K562 (cell line): ENCODE results near the gene JADE2. TPM values are rescaled to one million over a fixed set of nuclear protein-coding genes. Genes with fewer than 3 reads are reported as not detected.

Experiments
- ATAC-seq: fragments of 200-7000 bp; cut with Tn5 transposase; 3 replicates; pipeline ENCODE4 v1.9.1; 2020; ENCODE audit warnings: moderate library complexity
- BruUV-seq: library from RNA; stranded (reverse); fragments of 400-500 nt; replicated peaks from 2 replicates; lab custom pipeline; 2021; lab: Mats Ljungman, UMichigan
- CTCF ChIA-PET: fragments of 300-600 bp; formaldehyde crosslinking; extraction: SDS; loops from one replicate; lab custom pipeline; 2021; ENCODE audit warnings: low intra/inter-chr PET ratio; lab: Yijun Ruan, JAX
- POLR2A ChIA-PET: fragments of 300-600, 350-650 bp; sonication (Branson Sonifier 250); formaldehyde crosslinking; extraction: SDS; loops from one replicate; lab custom pipeline; 2021; ENCODE audit warnings: antibody characterized with exemption, inconsistent platforms; lab: Yijun Ruan, JAX
- DNase-seq, 4 experiments: peaks; one replicate each; pipeline versions ENCODE4 v3.0.0 to v3.0.0-alpha.2; 2011 to 2018; ENCODE audit warnings: low spot score in 3 of 4, mixed read lengths in 3 of 4; ENCODE audit errors: extremely low read depth in 1 of 4
- FAIRE-seq: peaks from 2 replicates; lab custom pipeline; 2011; peaks lifted over from hg19 to GRCh38; lab: Jason Lieb, UNC
- H2AFZ ChIP-seq: 2 replicates; pipeline ENCODE4 v1.6.0; 2011; ENCODE audit warnings: low read depth, low read length, control low read depth, inconsistent platforms
- H3K27ac ChIP-seq: fragments of 200-600 bp; 3 replicates; pipeline ENCODE4 v1.8.0; 2011; ENCODE audit warnings: low read depth, mild to moderate bottlenecking, control low read depth, inconsistent platforms, low read length, moderate library complexity, mixed read lengths; ENCODE audit errors: extremely low read depth
- H3K27me3 ChIP-seq, 2 experiments: fragments of 300-600 bp in 1 of 2; 2 replicates in 1 of 2; 3 replicates in 1 of 2; pipeline versions ENCODE4 v1.6.0 to v1.8.0; 2011; ENCODE audit warnings: inconsistent platforms in 2 of 2, low read length in 2 of 2, mild to moderate bottlenecking in 1 of 2, mixed read lengths in 1 of 2, moderate library complexity in 1 of 2; ENCODE audit not compliant: control insufficient read depth in 2 of 2, insufficient read depth in 2 of 2
- H3K36me3 ChIP-seq: fragments of 300-600 bp; 3 replicates; pipeline ENCODE4 v1.8.0; 2011; ENCODE audit warnings: mild to moderate bottlenecking, low read length, inconsistent platforms; ENCODE audit not compliant: control insufficient read depth, insufficient read depth
- H3K4me1 ChIP-seq, 2 experiments: fragments of 200-600 bp in 1 of 2; replicated peaks in 1 of 2; 2 replicates in 1 of 2; 3 replicates in 1 of 2; pipeline versions ENCODE4 v1.5.1 to v1.8.0; 2011; ENCODE audit warnings: inconsistent platforms in 2 of 2, low read length in 2 of 2, mild to moderate bottlenecking in 1 of 2, mixed read lengths in 1 of 2, moderate library complexity in 1 of 2; ENCODE audit not compliant: control insufficient read depth in 2 of 2, insufficient read depth in 2 of 2
- H3K4me2 ChIP-seq: 2 replicates; pipeline ENCODE4 v1.6.1; 2011; ENCODE audit warnings: low read length, control low read depth, inconsistent platforms, mixed read lengths; ENCODE audit not compliant: insufficient read depth
- H3K4me3 ChIP-seq: fragments of 200-600 bp; sonication (generic), shearing (Covaris generic); 2 replicates; pipeline ENCODE4 v1.5.1; 2016; ENCODE audit warnings: control low read depth, inconsistent platforms
- H3K79me2 ChIP-seq: fragments of 200-600 bp; 3 replicates; pipeline ENCODE4 v1.8.0; 2011; ENCODE audit warnings: low read length, inconsistent platforms; ENCODE audit not compliant: control insufficient read depth, insufficient read depth
- H3K9ac ChIP-seq, 2 experiments: 2 replicates each; pipeline versions ENCODE4 v1.6.0 to v1.6.1; 2011; ENCODE audit warnings: low read depth in 2 of 2, low read length in 2 of 2, control low read depth in 1 of 2, inconsistent platforms in 1 of 2, mild to moderate bottlenecking in 1 of 2, mixed read lengths in 1 of 2; ENCODE audit not compliant: insufficient read depth in 1 of 2
- H3K9me1 ChIP-seq: one replicate; pipeline ENCODE4 v1.6.0; 2011; ENCODE audit warnings: inconsistent platforms, mild to moderate bottlenecking, low read length, moderate library complexity; ENCODE audit not compliant: control insufficient read depth, insufficient read depth
- H3K9me3 ChIP-seq: replicated peaks from 2 replicates; pipeline ENCODE4 v1.5.1; 2011; ENCODE audit warnings: low read depth, low read length, inconsistent platforms; ENCODE audit not compliant: control insufficient read depth, insufficient read depth
- H4K20me1 ChIP-seq: replicated peaks from 2 replicates; pipeline ENCODE4 v1.6.1; 2011; ENCODE audit warnings: low read length, inconsistent platforms, mixed read lengths; ENCODE audit not compliant: control insufficient read depth, insufficient read depth
- ADNP ChIP-seq: fragments of 200-800 bp; sonication (Bioruptor generic); IDR thresholded peaks from 2 replicates; pipeline ENCODE4 v1.6.1; 2016; ENCODE audit warnings: missing genetic modification characterization, missing compliant biosample characterization
- EHMT2 ChIP-seq: fragments of 450-650 bp; IDR thresholded peaks from 2 replicates; pipeline ENCODE4 v1.6.1; 2018; ENCODE audit warnings: antibody characterized with exemption
- ETV6 ChIP-seq, 3 experiments: fragments of 150-350 bp in 1 of 3; sonication (generic) in 1 of 3; formaldehyde crosslinking in 1 of 3; IDR thresholded peaks; 2 replicates each; pipeline versions ENCODE4 v1.6.1 to v1.8.0; 2014 to 2022; ENCODE audit warnings: borderline replicate concordance in 2 of 3, low read depth in 2 of 3, antibody characterized with exemption in 1 of 3, low read length in 1 of 3, mild to moderate bottlenecking in 1 of 3, missing genetic modification reagents in 1 of 3
- GABPB2 ChIP-seq: fragments of 250-450 bp; sonication (Bioruptor Pico); conservative IDR thresholded peaks from 2 replicates; pipeline ENCODE4 v1.5.1; 2021; ENCODE audit warnings: mild to moderate bottlenecking
- GTF2F1 ChIP-seq: IDR thresholded peaks from 2 replicates; pipeline ENCODE4 v1.6.1; 2011; ENCODE audit warnings: low read depth, low read length, improper control_type of control experiment
- KHSRP ChIP-seq: fragments of 450-650 bp; IDR thresholded peaks from 2 replicates; pipeline ENCODE4 v1.6.1; 2017
- KLF16 ChIP-seq: IDR thresholded peaks from 2 replicates; pipeline ENCODE4 v1.6.1; 2016; ENCODE audit warnings: antibody characterized with exemption
- MEIS2 ChIP-seq: fragments of 450-650 bp; IDR thresholded peaks from 2 replicates; pipeline ENCODE4 v1.6.1; 2014; ENCODE audit warnings: mild to moderate bottlenecking; ENCODE audit not compliant: partially characterized antibody
- NELFE ChIP-seq: IDR thresholded peaks from 2 replicates; pipeline ENCODE4 v1.6.1; 2011; ENCODE audit warnings: mild to moderate bottlenecking; ENCODE audit not compliant: insufficient read depth, insufficient read length
- NR2C1 ChIP-seq, 2 experiments: fragments of 450-650 bp; IDR thresholded peaks; 2 replicates each; pipeline ENCODE4 v1.6.1; 2017; ENCODE audit warnings: mild to moderate bottlenecking in 2 of 2, antibody characterized with exemption in 1 of 2, inconsistent platforms in 1 of 2, missing compliant biosample characterization in 1 of 2, missing genetic modification characterization in 1 of 2
- RAD51 ChIP-seq: fragments of 450-650 bp; IDR thresholded peaks from 2 replicates; pipeline ENCODE4 v1.7.1; 2016; ENCODE audit warnings: low read depth, mild to moderate bottlenecking, borderline replicate concordance
- RBM39 ChIP-seq: fragments of 200-400 bp; formaldehyde crosslinking; optimal IDR thresholded peaks from 2 replicates; pipeline ENCODE3; 2018; ENCODE audit warnings: low read depth, low read length
- RFX1 ChIP-seq: fragments of 450-650 bp; IDR thresholded peaks from 2 replicates; pipeline ENCODE4 v1.6.1; 2016; ENCODE audit warnings: mild to moderate bottlenecking, moderate library complexity
- SMARCB1 ChIP-seq: IDR thresholded peaks from 2 replicates; pipeline ENCODE4 v1.6.1; 2011; ENCODE audit warnings: improper control_type of control experiment, low read depth; ENCODE audit not compliant: insufficient read length
- ZNF217 ChIP-seq: sonication (generic); formaldehyde crosslinking; IDR thresholded peaks from 2 replicates; pipeline ENCODE4 v1.8.0; 2022; ENCODE audit warnings: mild to moderate bottlenecking, missing genetic modification reagents
- ZNF586 ChIP-seq: fragments of 450-650 bp; formaldehyde crosslinking; conservative IDR thresholded peaks from 2 replicates; pipeline ENCODE4 v1.4.0; 2020; ENCODE audit warnings: mild to moderate bottlenecking, moderate library complexity
- WGBS: fragments of 100-300 bp; shearing (Covaris generic); methylation state at CpG from one replicate; pipeline ENCODE4 v1.1.6; 2016; ENCODE audit warnings: low coverage, mixed read lengths; ENCODE audit not compliant: insufficient coverage; ENCODE audit errors: missing lambda C conversion rate; 5-methylcytosine and 5-hydroxymethylcytosine counted together
- in situ Hi-C: fragments of 300-500 bp; cut with MboI; formaldehyde crosslinking; loops from 4 replicates; pipeline ENCODE4 v1.15.0; 2018; ENCODE audit warnings: inconsistent platforms, mixed read lengths
- intact Hi-C: fragments of 100-400 bp; cut with micrococcal nuclease; formaldehyde crosslinking; loops from 2 replicates; pipeline ENCODE4 v1.14.2; 2022
- polyA plus RNA-seq, 8 experiments: library from polyadenylated mRNA; depleted of rRNA in 4 of 8; stranded (reverse) in 5 of 8; unstranded in 3 of 8; fragments of >200 nt; fragmentation: Nextera tagmentation in 2 of 8; fragmentation: Illumina TruSeq in 1 of 8; extraction: Ambion mirVana in 2 of 8; extraction: Trizol in 1 of 8; gene quantifications; 2 replicates each; pipeline versions ENCODE4 v1.2.1 to v1.2.3, GENCODE V29; 2011 to 2014; ENCODE audit warnings: inconsistent platforms in 1 of 8, missing spikeins in 1 of 8
- total RNA-seq, 7 experiments: library from RNA; depleted of rRNA in 6 of 7; stranded (reverse); fragments of >200 nt in 6 of 7; fragmentation: Illumina TruSeq in 2 of 7; extraction: Trizol in 2 of 7; gene quantifications; 2 replicates each; pipeline versions ENCODE4 v1.2.1 to v1.2.3, GENCODE V29; 2011 to 2021; ENCODE audit warnings: low replicate concordance in 1 of 7
- TF ChIP-seq, protein P1 (sequence below), 2 experiments: fragments of 450-650 bp in 1 of 2; sonication (generic) in 1 of 2; formaldehyde crosslinking in 1 of 2; IDR thresholded peaks in 1 of 2; conservative IDR thresholded peaks in 1 of 2; 2 replicates each; pipeline versions ENCODE4 v1.6.1 to v1.8.1; 2016 to 2023; ENCODE audit warnings: mild to moderate bottlenecking in 2 of 2, moderate library complexity in 2 of 2, inconsistent platforms in 1 of 2, missing genetic modification reagents in 1 of 2
- TF ChIP-seq, protein P2 (sequence below): fragments of 250-450 bp; sonication (Bioruptor Pico); IDR thresholded peaks from 2 replicates; pipeline ENCODE4 v1.8.0; 2022; ENCODE audit warnings: inconsistent platforms, mild to moderate bottlenecking, moderate library complexity, borderline replicate concordance
- TF ChIP-seq, protein P3 (sequence below): fragments of 450-650 bp; IDR thresholded peaks from 2 replicates; pipeline ENCODE4 v1.6.1; 2016

The JADE2 gene
- total and polyA plus RNA-seq, 9 of the 15 experiments (the other 6 are each of a cell fraction or from before 2014, with no cell fraction given) = 0.50 to 23.3 (median 9.1) TPM

DNA sequence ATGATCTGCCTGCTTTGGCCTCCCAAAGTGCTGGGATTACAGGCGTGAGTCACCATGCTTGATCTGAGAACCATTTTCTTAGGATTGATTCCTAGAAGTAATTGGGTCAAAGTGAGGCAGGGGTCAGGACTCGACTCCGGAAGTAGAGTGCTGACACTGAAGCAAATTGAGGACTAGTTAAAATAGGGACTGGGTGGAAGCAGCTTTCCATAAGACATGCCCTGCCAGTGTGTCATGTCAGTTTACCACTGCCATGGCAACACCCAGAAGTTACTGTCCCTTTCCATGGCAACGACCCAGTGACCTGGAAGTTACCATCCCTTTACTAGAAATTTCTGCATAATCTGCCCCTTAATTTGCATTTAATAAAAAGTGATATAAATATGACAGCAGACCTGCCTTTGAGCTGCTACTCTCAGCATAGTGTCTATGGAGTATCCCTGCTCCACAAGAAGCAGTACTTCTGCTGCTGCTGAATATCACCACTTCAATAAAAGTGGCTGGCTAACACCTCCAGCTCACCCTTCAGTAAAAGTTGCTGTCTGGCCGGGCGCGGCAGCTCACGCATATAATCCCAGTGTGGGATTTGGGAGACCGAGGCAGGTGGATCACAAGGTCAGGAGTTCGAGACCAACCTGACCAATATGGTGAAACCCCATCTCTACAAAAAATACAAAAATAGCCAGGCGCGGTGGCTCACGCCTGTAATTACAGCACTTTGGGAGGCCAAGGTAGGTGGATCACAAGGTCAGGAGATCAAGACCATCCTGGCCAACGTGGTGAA is 47.8 kb upstream of the JADE2 start:
- POLR2A ChIA-PET = interaction anchor here (1.7 kb wide), 1 partner anchor 11 kb away, joined by 9 read pairs; no protein-coding TSS in a partner anchor
- no peaks in the 10 kb centered on the region for H3K9me1 ChIP-seq
- no TSS peak for BruUV-seq
- H2AFZ ChIP-seq = peak overlapping the region; percentile 22; the same call in 1 of the 2 replicates
- no peak overlapping the region for H3K4me3 ChIP-seq
- no peaks in the 10 kb centered on the region; a peak in 1 of 5 replicates for H3K4me1 ChIP-seq
- H3K79me2 ChIP-seq = no peaks in the 10 kb centered on the region
- intact Hi-C loops (no loop called here), in situ Hi-C loops (no loop called here)
- H4K20me1 ChIP-seq = no peaks in the 10 kb centered on the region
- no peaks in the 10 kb centered on the region for H3K36me3 ChIP-seq
- no peaks in the 10 kb centered on the region for H3K9me3 ChIP-seq
- no peak overlapping the region for H3K9ac ChIP-seq
- DNase-seq (no peak), FAIRE-seq (no peak), ATAC-seq (no peak)
- no peak overlapping the region for H3K27ac ChIP-seq
- CTCF ChIA-PET = no interaction called here
- H3K27me3 ChIP-seq = no peaks in the 10 kb centered on the region
- 63% methylated on average over 14 of the region's 14 CpGs for WGBS
- no peak overlapping the region for H3K4me2 ChIP-seq
- TF ChIP-seq KLF16 (no peak), GTF2F1 (no peak), SMARCB1 (no peak), ZNF217 (CRISPR knock-in tag) (no peak), KHSRP (no peak), RBM39 (no peak), ZNF586 (CRISPR knock-in tag) (no peak), ADNP (tag) (no peak), MEIS2 (peak; percentile 6), RAD51 (no peak), NR2C1 (IDR thresholded peaks at IDR 0.05) (peak; percentile 21; the same call in 1 of the 2 replicates), NR2C1 (tag; IDR thresholded peaks at IDR 0.05) (no peak), GABPB2 (CRISPR knock-in tag) (no peak), EHMT2 (no peak), RFX1 (peak; percentile 86), ETV6 (IDR thresholded peaks at IDR 0.05; ENCODE audit: borderline replicate concordance in 1 of 2, low read depth in 2 of 2, low read length in 1 of 2) (no peak), ETV6 (CRISPR knock-in tag; IDR thresholded peaks at IDR 0.05; ENCODE audit: borderline replicate concordance) (no peak), NELFE (no peak)
- TF ChIP-seq, protein P1, sequence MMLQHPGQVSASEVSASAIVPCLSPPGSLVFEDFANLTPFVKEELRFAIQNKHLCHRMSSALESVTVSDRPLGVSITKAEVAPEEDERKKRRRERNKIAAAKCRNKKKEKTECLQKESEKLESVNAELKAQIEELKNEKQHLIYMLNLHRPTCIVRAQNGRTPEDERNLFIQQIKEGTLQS (IDR thresholded peaks at IDR 0.05) = 0 out of 2 replicates have a peak, but pooled peaks have one; percentile 27
- TF ChIP-seq, protein P1 (CRISPR knock-in tag; conservative IDR thresholded peaks at IDR 0.05) = no peak
- TF ChIP-seq, protein P2, sequence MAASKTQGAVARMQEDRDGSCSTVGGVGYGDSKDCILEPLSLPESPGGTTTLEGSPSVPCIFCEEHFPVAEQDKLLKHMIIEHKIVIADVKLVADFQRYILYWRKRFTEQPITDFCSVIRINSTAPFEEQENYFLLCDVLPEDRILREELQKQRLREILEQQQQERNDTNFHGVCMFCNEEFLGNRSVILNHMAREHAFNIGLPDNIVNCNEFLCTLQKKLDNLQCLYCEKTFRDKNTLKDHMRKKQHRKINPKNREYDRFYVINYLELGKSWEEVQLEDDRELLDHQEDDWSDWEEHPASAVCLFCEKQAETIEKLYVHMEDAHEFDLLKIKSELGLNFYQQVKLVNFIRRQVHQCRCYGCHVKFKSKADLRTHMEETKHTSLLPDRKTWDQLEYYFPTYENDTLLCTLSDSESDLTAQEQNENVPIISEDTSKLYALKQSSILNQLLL (CRISPR knock-in tag) = no peak
- TF ChIP-seq, protein P3, sequence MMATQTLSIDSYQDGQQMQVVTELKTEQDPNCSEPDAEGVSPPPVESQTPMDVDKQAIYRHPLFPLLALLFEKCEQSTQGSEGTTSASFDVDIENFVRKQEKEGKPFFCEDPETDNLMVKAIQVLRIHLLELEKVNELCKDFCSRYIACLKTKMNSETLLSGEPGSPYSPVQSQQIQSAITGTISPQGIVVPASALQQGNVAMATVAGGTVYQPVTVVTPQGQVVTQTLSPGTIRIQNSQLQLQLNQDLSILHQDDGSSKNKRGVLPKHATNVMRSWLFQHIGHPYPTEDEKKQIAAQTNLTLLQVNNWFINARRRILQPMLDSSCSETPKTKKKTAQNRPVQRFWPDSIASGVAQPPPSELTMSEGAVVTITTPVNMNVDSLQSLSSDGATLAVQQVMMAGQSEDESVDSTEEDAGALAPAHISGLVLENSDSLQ = peak; percentile 39; the same call in 1 of the 2 replicates
